GM06990 (cell line): Measurements from ENCODE around the gene EIF3A.

ENCODE experiments used
- DNase-seq: peaks from one replicate; pipeline ENCODE4 v3.0.0-alpha.2; 2011; ENCODE audit not compliant: insufficient read length; ENCODE audit errors: extremely low read depth
- H3K27me3 ChIP-seq: replicated peaks from 2 replicates; pipeline ENCODE4 v1.6.0; 2011; ENCODE audit warnings: low read length; ENCODE audit not compliant: control insufficient read depth, insufficient read depth
- H3K36me3 ChIP-seq: 2 replicates; pipeline ENCODE4 v1.5.1; 2011; ENCODE audit warnings: low read length; ENCODE audit not compliant: control insufficient read depth, insufficient read depth
- H3K4me3 ChIP-seq: replicated peaks from 2 replicates; pipeline ENCODE4 v1.5.1; 2011; ENCODE audit warnings: low read depth, mild to moderate bottlenecking, control low read depth, low read length
- CTCF ChIP-seq: IDR thresholded peaks from 2 replicates; pipeline ENCODE4 v1.5.1; 2011; ENCODE audit warnings: low read length, control low read depth, mild to moderate bottlenecking, inconsistent platforms; ENCODE audit not compliant: insufficient read depth, poor library complexity, severe bottlenecking

Gene EIF3A

GRCh38 chr10:119080521-119081259 is at the start of gene EIF3A:
Gene EIF3A (minus strand): TSS chr10:119080817. CDS start chr10:119080676, 141 bp downstream.
- Histone ChIP-seq H3K36me3 (no peaks in the 10 kb centered on the region), H3K27me3 (no peaks in the 10 kb centered on the region), H3K4me3 (peak within 1 kb of the TSS; percentile 98)
- DNase-seq: peak; percentile 97
- TF ChIP-seq CTCF: no peak

GRCh38 chr10:119129721-119130120 is 49.1 kb upstream of the EIF3A start:
- Histone ChIP-seq H3K4me3 (no peak overlapping the region), H3K36me3 (peaks cover 8% of the 10 kb centered on the region), H3K27me3 (no peaks in the 10 kb centered on the region)
- no peak for DNase-seq
- no peak for TF ChIP-seq CTCF

- H3K4me3 ChIP-seq: no peak overlapping the region
- TF ChIP-seq CTCF: no peak
- no peaks in the 10 kb centered on the region; the same call in none of the 2 replicates for H3K36me3 ChIP-seq
- H3K27me3 ChIP-seq: no peaks in the 10 kb centered on the region
- DNase-seq: no peak
Observed at GRCh38 chr10:119125942-119126341, 45.3 kb upstream of the EIF3A start.

GRCh38 chr10:119120875-119121274 is 40.3 kb upstream of the EIF3A start:
- H3K27me3 ChIP-seq: no peaks in the 10 kb centered on the region
- no peak for TF ChIP-seq CTCF
- H3K36me3 ChIP-seq: no peaks in the 10 kb centered on the region; the same call in none of the 2 replicates
- no peak overlapping the region for H3K4me3 ChIP-seq
- DNase-seq: no peak

GRCh38 chr10:119120413-119120867 is 39.8 kb upstream of the EIF3A start:
- H3K36me3 ChIP-seq: no peaks in the 10 kb centered on the region; the same call in none of the 2 replicates
- peak; percentile 68 for DNase-seq
- H3K27me3 ChIP-seq: no peaks in the 10 kb centered on the region
- TF ChIP-seq CTCF: no peak
- no peak overlapping the region for H3K4me3 ChIP-seq
